ENCODE results near the gene TBL1X.

TBL1X gene

GRCh38 chrX:9707306-9708033 is 242.6 kb downstream of the TBL1X start:
- DNase-seq (ENCODE audit: low read depth) = no peak

GRCh38 chrX:9708086-9708485 is 243.2 kb downstream of the TBL1X start:
- DNase-seq (ENCODE audit: low read depth) = no peak

GRCh38 chrX:9708923-9709553 is 244.2 kb downstream of the TBL1X start:
- peak; percentile 14 for DNase-seq (ENCODE audit: low read depth)

GRCh38 chrX:9710332-9710731 is 245.5 kb downstream of the TBL1X start:
- DNase-seq (ENCODE audit: low read depth) = no peak

- DNase-seq (ENCODE audit: low read depth) = no peak
These were observed 252.5 kb downstream of the TBL1X start for GRCh38 chrX:9717376-9717775.

GRCh38 chrX:9724711-9725110 is 259.9 kb downstream of the TBL1X start:
- DNase-seq (ENCODE audit: low read depth) = no peak

GRCh38 chrX:9728261-9728660 is 263.4 kb downstream of the TBL1X start:
- no peak for DNase-seq (ENCODE audit: low read depth)

GRCh38 chrX:9729171-9729885 is 264.5 kb downstream of the TBL1X start:
- no peak for DNase-seq (ENCODE audit: low read depth)

GRCh38 chrX:9730078-9730477 is 265.2 kb downstream of the TBL1X start:
- DNase-seq (ENCODE audit: low read depth) = no peak

GRCh38 chrX:9730752-9731151 is 265.9 kb downstream of the TBL1X start:
- no peak for DNase-seq (ENCODE audit: low read depth)

GRCh38 chrX:9737363-9737762 is 272.5 kb downstream of the TBL1X start:
- no peak for DNase-seq (ENCODE audit: low read depth)

GRCh38 chrX:9738151-9738550 is 273.3 kb downstream of the TBL1X start:
- DNase-seq (ENCODE audit: low read depth) = no peak

- no peak for DNase-seq (ENCODE audit: low read depth)
These were observed 274.3 kb downstream of the TBL1X start for GRCh38 chrX:9739130-9739529.

GRCh38 chrX:9745417-9746115 is 280.7 kb downstream of the TBL1X start:
- DNase-seq (ENCODE audit: low read depth) = no peak

- no peak for DNase-seq (ENCODE audit: low read depth)
These were observed 281.5 kb downstream of the TBL1X start for GRCh38 chrX:9746148-9746888.

- DNase-seq (ENCODE audit: low read depth) = no peak
These were observed 282.8 kb downstream of the TBL1X start for GRCh38 chrX:9747644-9748043.

GRCh38 chrX:9749146-9749692 is 284.4 kb downstream of the TBL1X start:
- DNase-seq (ENCODE audit: low read depth) = no peak

- no peak for DNase-seq (ENCODE audit: low read depth)
These were observed 292.5 kb downstream of the TBL1X start for GRCh38 chrX:9757366-9757765.

GRCh38 chrX:9758021-9758638 is 293.3 kb downstream of the TBL1X start:
- DNase-seq (ENCODE audit: low read depth) = no peak

GRCh38 chrX:9759337-9759736 is 294.5 kb downstream of the TBL1X start:
- DNase-seq (ENCODE audit: low read depth) = no peak

- no peak for DNase-seq (ENCODE audit: low read depth)
These were observed 300.3 kb downstream of the TBL1X start for GRCh38 chrX:9765072-9765736.
